Skeletal muscle tissue (tissue), 4 donors: ENCODE measurements around the gene ERC1. TPM values are rescaled to one million over a fixed set of nuclear protein-coding genes. Genes with fewer than 3 reads are reported as not detected.

Experiments
- H3K27ac ChIP-seq: one replicate; pipeline ENCODE4 v1.7.0; 2013; ENCODE audit warnings: mild to moderate bottlenecking, low read depth, low read length, inconsistent platforms
- H3K27me3 ChIP-seq, 3 donors: one replicate each; pipeline ENCODE4 v1.7.0; 2013; ENCODE audit warnings: low read length in 3 of 3; ENCODE audit not compliant: control insufficient read depth in 3 of 3, insufficient read depth in 3 of 3
- H3K36me3 ChIP-seq, 3 donors: one replicate each; pipeline ENCODE4 v1.7.0; 2013; ENCODE audit warnings: low read length in 3 of 3; ENCODE audit not compliant: control insufficient read depth in 3 of 3, insufficient read depth in 3 of 3
- H3K4me1 ChIP-seq, 3 donors: one replicate each; pipeline ENCODE4 v1.7.0; 2013; ENCODE audit warnings: low read length in 3 of 3, mild to moderate bottlenecking in 3 of 3; ENCODE audit not compliant: control insufficient read depth in 3 of 3, insufficient read depth in 3 of 3
- H3K4me3 ChIP-seq, 3 donors: one replicate each; pipeline ENCODE4 v1.7.0; 2013; ENCODE audit warnings: low read length in 3 of 3
- H3K9ac ChIP-seq, 3 donors: one replicate each; pipeline ENCODE4 v1.7.0; 2013; ENCODE audit warnings: low read length in 3 of 3, mild to moderate bottlenecking in 3 of 3, moderate library complexity in 2 of 3, low read depth in 1 of 3
- H3K9me3 ChIP-seq, 3 donors: one replicate each; pipeline ENCODE4 v1.7.0; 2013; ENCODE audit warnings: low read length in 3 of 3; ENCODE audit not compliant: control insufficient read depth in 3 of 3
- total RNA-seq: library from RNA; depleted of rRNA; stranded (reverse); fragments of >200 nt; gene quantifications from one replicate; pipeline ENCODE4 v1.2.3, GENCODE V29; 2014
- donor health status: Osteomylitis.

The ERC1 gene
- total RNA-seq, 1 donor from 2014 or later = 56.9 TPM

- H3K36me3 ChIP-seq = no peaks in the 10 kb centered on the region
- H3K4me1 ChIP-seq = peaks cover 8 to 12% (median 11%) of the 10 kb centered on the region in 3 donors
- H3K27me3 ChIP-seq = peaks cover 32 to 69% (median 60%) of the 10 kb centered on the region in 3 donors
- no peaks in the 10 kb centered on the region for H3K9me3 ChIP-seq
- no peak overlapping the region for H3K9ac ChIP-seq
- H3K27ac ChIP-seq = no peak overlapping the region
- no peak overlapping the region for H3K4me3 ChIP-seq
Observed at GRCh38 chr12:1529228-1529861, 538.3 kb downstream of the ERC1 start.

GRCh38 chr12:1529862-1530591 is 539.0 kb downstream of the ERC1 start:
- H3K4me1 ChIP-seq = peaks cover 8 to 12% (median 11%) of the 10 kb centered on the region in 3 donors
- no peak overlapping the region for H3K9ac ChIP-seq
- no peak overlapping the region for H3K27ac ChIP-seq
- peak overlapping the region in 1 of 3 donors; percentile 13 for H3K4me3 ChIP-seq
- H3K36me3 ChIP-seq = no peaks in the 10 kb centered on the region
- H3K9me3 ChIP-seq = no peaks in the 10 kb centered on the region
- peaks cover 32 to 72% (median 60%) of the 10 kb centered on the region in 3 donors for H3K27me3 ChIP-seq

GRCh38 chr12:1530592-1531152 is 539.6 kb downstream of the ERC1 start:
- Histone ChIP-seq H3K9ac (no peak overlapping the region), H3K4me1 (peaks cover 8 to 12% (median 11%) of the 10 kb centered on the region in 3 donors), H3K4me3 (peak overlapping the region in 2 of 3 donors; percentile 4 to 45), H3K9me3 (no peaks in the 10 kb centered on the region), H3K36me3 (no peaks in the 10 kb centered on the region), H3K27ac (no peak overlapping the region), H3K27me3 (peaks cover 32 to 67% (median 60%) of the 10 kb centered on the region in 3 donors)

- Histone ChIP-seq H3K4me1 (peaks cover 8 to 12% (median 11%) of the 10 kb centered on the region in 3 donors), H3K27me3 (peaks cover 32 to 67% (median 64%) of the 10 kb centered on the region in 3 donors), H3K36me3 (no peaks in the 10 kb centered on the region), H3K9me3 (no peaks in the 10 kb centered on the region), H3K4me3 (peak overlapping the region; percentile 4 to 45 (median 30)), H3K9ac (peak overlapping the region in 1 of 3 donors; percentile 50), H3K27ac (no peak overlapping the region)
Observed at GRCh38 chr12:1531153-1531653, 540.2 kb downstream of the ERC1 start.

GRCh38 chr12:1531654-1532374 is 540.8 kb downstream of the ERC1 start:
- Histone ChIP-seq H3K4me1 (peaks cover 8 to 12% (median 11%) of the 10 kb centered on the region in 3 donors), H3K27ac (no peak overlapping the region), H3K27me3 (peaks cover 36 to 72% (median 64%) of the 10 kb centered on the region in 3 donors), H3K36me3 (no peaks in the 10 kb centered on the region), H3K9ac (no peak overlapping the region), H3K4me3 (peak overlapping the region; percentile 4 to 45 (median 30)), H3K9me3 (no peaks in the 10 kb centered on the region)

- no peaks in the 10 kb centered on the region for H3K9me3 ChIP-seq
- H3K4me3 ChIP-seq = no peak overlapping the region
- no peaks in the 10 kb centered on the region for H3K36me3 ChIP-seq
- no peak overlapping the region for H3K27ac ChIP-seq
- H3K4me1 ChIP-seq = peaks cover 8 to 12% (median 11%) of the 10 kb centered on the region in 3 donors
- H3K27me3 ChIP-seq = peaks cover 39 to 74% (median 67%) of the 10 kb centered on the region in 3 donors
- H3K9ac ChIP-seq = no peak overlapping the region
Observed at GRCh38 chr12:1532375-1533165, 541.5 kb downstream of the ERC1 start.

GRCh38 chr12:1533205-1533601 is 542.2 kb downstream of the ERC1 start:
- no peaks in the 10 kb centered on the region for H3K36me3 ChIP-seq
- no peaks in the 10 kb centered on the region for H3K9me3 ChIP-seq
- no peak overlapping the region for H3K27ac ChIP-seq
- peaks cover 41 to 71% (median 68%) of the 10 kb centered on the region in 3 donors for H3K27me3 ChIP-seq
- peaks cover 8 to 12% (median 11%) of the 10 kb centered on the region in 3 donors for H3K4me1 ChIP-seq
- no peak overlapping the region for H3K9ac ChIP-seq
- peak overlapping the region in 1 of 3 donors; percentile 43 for H3K4me3 ChIP-seq

GRCh38 chr12:1533602-1534304 is 542.7 kb downstream of the ERC1 start:
- no peak overlapping the region for H3K27ac ChIP-seq
- H3K9ac ChIP-seq = no peak overlapping the region
- H3K4me1 ChIP-seq = peaks cover 8 to 12% (median 11%) of the 10 kb centered on the region in 3 donors
- H3K36me3 ChIP-seq = no peaks in the 10 kb centered on the region
- H3K27me3 ChIP-seq = peaks cover 45 to 73% (median 70%) of the 10 kb centered on the region in 3 donors
- no peaks in the 10 kb centered on the region for H3K9me3 ChIP-seq
- H3K4me3 ChIP-seq = no peak overlapping the region
